K562 (cell line): ENCODE measurements around the gene CLSTN2. TPM values are rescaled to one million over a fixed set of nuclear protein-coding genes. Genes with fewer than 3 reads are reported as not detected.

Source experiments
- ATAC-seq: fragments of 200-7000 bp; cut with Tn5 transposase; 3 replicates; pipeline ENCODE4 v1.9.1; 2020; ENCODE audit warnings: moderate library complexity
- BruUV-seq: library from RNA; stranded (reverse); fragments of 400-500 nt; replicated peaks from 2 replicates; lab custom pipeline; 2021; lab: Mats Ljungman, UMichigan
- CTCF ChIA-PET: fragments of 300-600 bp; formaldehyde crosslinking; extraction: SDS; loops from one replicate; lab custom pipeline; 2021; ENCODE audit warnings: low intra/inter-chr PET ratio; lab: Yijun Ruan, JAX
- POLR2A ChIA-PET: fragments of 300-600, 350-650 bp; sonication (Branson Sonifier 250); formaldehyde crosslinking; extraction: SDS; loops from one replicate; lab custom pipeline; 2021; ENCODE audit warnings: antibody characterized with exemption, inconsistent platforms; lab: Yijun Ruan, JAX
- DNase-seq, 4 experiments: peaks; one replicate each; pipeline versions ENCODE4 v3.0.0 to v3.0.0-alpha.2; 2011 to 2018; ENCODE audit warnings: low spot score in 3 of 4, mixed read lengths in 3 of 4; ENCODE audit errors: extremely low read depth in 1 of 4
- FAIRE-seq: peaks from 2 replicates; lab custom pipeline; 2011; peaks lifted over from hg19 to GRCh38; lab: Jason Lieb, UNC
- H2AFZ ChIP-seq: 2 replicates; pipeline ENCODE4 v1.6.0; 2011; ENCODE audit warnings: low read depth, low read length, control low read depth, inconsistent platforms
- H3K27ac ChIP-seq: fragments of 200-600 bp; 3 replicates; pipeline ENCODE4 v1.8.0; 2011; ENCODE audit warnings: low read depth, mild to moderate bottlenecking, control low read depth, inconsistent platforms, low read length, moderate library complexity, mixed read lengths; ENCODE audit errors: extremely low read depth
- H3K27me3 ChIP-seq, 2 experiments: fragments of 300-600 bp in 1 of 2; 2 replicates in 1 of 2; 3 replicates in 1 of 2; pipeline versions ENCODE4 v1.6.0 to v1.8.0; 2011; ENCODE audit warnings: inconsistent platforms in 2 of 2, low read length in 2 of 2, mild to moderate bottlenecking in 1 of 2, mixed read lengths in 1 of 2, moderate library complexity in 1 of 2; ENCODE audit not compliant: control insufficient read depth in 2 of 2, insufficient read depth in 2 of 2
- H3K36me3 ChIP-seq: fragments of 300-600 bp; 3 replicates; pipeline ENCODE4 v1.8.0; 2011; ENCODE audit warnings: mild to moderate bottlenecking, low read length, inconsistent platforms; ENCODE audit not compliant: control insufficient read depth, insufficient read depth
- H3K4me1 ChIP-seq, 2 experiments: fragments of 200-600 bp in 1 of 2; replicated peaks in 1 of 2; 2 replicates in 1 of 2; 3 replicates in 1 of 2; pipeline versions ENCODE4 v1.5.1 to v1.8.0; 2011; ENCODE audit warnings: inconsistent platforms in 2 of 2, low read length in 2 of 2, mild to moderate bottlenecking in 1 of 2, mixed read lengths in 1 of 2, moderate library complexity in 1 of 2; ENCODE audit not compliant: control insufficient read depth in 2 of 2, insufficient read depth in 2 of 2
- H3K4me2 ChIP-seq: 2 replicates; pipeline ENCODE4 v1.6.1; 2011; ENCODE audit warnings: low read length, control low read depth, inconsistent platforms, mixed read lengths; ENCODE audit not compliant: insufficient read depth
- H3K4me3 ChIP-seq: fragments of 200-600 bp; sonication (generic), shearing (Covaris generic); 2 replicates; pipeline ENCODE4 v1.5.1; 2016; ENCODE audit warnings: control low read depth, inconsistent platforms
- H3K79me2 ChIP-seq: fragments of 200-600 bp; 3 replicates; pipeline ENCODE4 v1.8.0; 2011; ENCODE audit warnings: low read length, inconsistent platforms; ENCODE audit not compliant: control insufficient read depth, insufficient read depth
- H3K9ac ChIP-seq, 2 experiments: 2 replicates each; pipeline versions ENCODE4 v1.6.0 to v1.6.1; 2011; ENCODE audit warnings: low read depth in 2 of 2, low read length in 2 of 2, control low read depth in 1 of 2, inconsistent platforms in 1 of 2, mild to moderate bottlenecking in 1 of 2, mixed read lengths in 1 of 2; ENCODE audit not compliant: insufficient read depth in 1 of 2
- H3K9me1 ChIP-seq: one replicate; pipeline ENCODE4 v1.6.0; 2011; ENCODE audit warnings: inconsistent platforms, mild to moderate bottlenecking, low read length, moderate library complexity; ENCODE audit not compliant: control insufficient read depth, insufficient read depth
- H3K9me3 ChIP-seq: replicated peaks from 2 replicates; pipeline ENCODE4 v1.5.1; 2011; ENCODE audit warnings: low read depth, low read length, inconsistent platforms; ENCODE audit not compliant: control insufficient read depth, insufficient read depth
- H4K20me1 ChIP-seq: replicated peaks from 2 replicates; pipeline ENCODE4 v1.6.1; 2011; ENCODE audit warnings: low read length, inconsistent platforms, mixed read lengths; ENCODE audit not compliant: control insufficient read depth, insufficient read depth
- BCLAF1 ChIP-seq, 2 experiments: fragments of 450-650 bp in 1 of 2; IDR thresholded peaks; 2 replicates each; pipeline ENCODE4 v1.6.1; 2011 to 2017; ENCODE audit warnings: low read depth in 2 of 2, antibody characterized with exemption in 1 of 2, borderline replicate concordance in 1 of 2, low read length in 1 of 2, mild to moderate bottlenecking in 1 of 2, mixed read lengths in 1 of 2; ENCODE audit not compliant: control insufficient read depth in 1 of 2
- FOXP4 ChIP-seq: sonication (generic); formaldehyde crosslinking; IDR thresholded peaks from 2 replicates; pipeline ENCODE4 v1.8.0; 2022; ENCODE audit warnings: mild to moderate bottlenecking, missing genetic modification reagents, borderline replicate concordance
- HNRNPUL1 ChIP-seq: fragments of 200-400 bp; formaldehyde crosslinking; IDR thresholded peaks from 2 replicates; pipeline ENCODE4 v1.6.1; 2017; ENCODE audit warnings: low read length
- NR2C1 ChIP-seq, 2 experiments: fragments of 450-650 bp; IDR thresholded peaks; 2 replicates each; pipeline ENCODE4 v1.6.1; 2017; ENCODE audit warnings: mild to moderate bottlenecking in 2 of 2, antibody characterized with exemption in 1 of 2, inconsistent platforms in 1 of 2, missing compliant biosample characterization in 1 of 2, missing genetic modification characterization in 1 of 2
- TCF15 ChIP-seq: fragments of 250-450 bp; sonication (Bioruptor Pico); IDR thresholded peaks from 2 replicates; pipeline ENCODE4 v1.8.0; 2022; ENCODE audit warnings: moderate library complexity, mild to moderate bottlenecking, inconsistent platforms
- ZNF274 ChIP-seq: IDR thresholded peaks from 2 replicates; pipeline ENCODE4 v1.6.1; 2011; ENCODE audit warnings: low read depth, mild to moderate bottlenecking, low read length, moderate library complexity, borderline replicate concordance
- ZNF311 ChIP-seq: fragments of 250-450 bp; sonication (Bioruptor Pico); IDR thresholded peaks from 2 replicates; pipeline ENCODE4 v1.4.0; 2020; ENCODE audit warnings: mild to moderate bottlenecking, moderate library complexity
- WGBS: fragments of 100-300 bp; shearing (Covaris generic); methylation state at CpG from one replicate; pipeline ENCODE4 v1.1.6; 2016; ENCODE audit warnings: low coverage, mixed read lengths; ENCODE audit not compliant: insufficient coverage; ENCODE audit errors: missing lambda C conversion rate; 5-methylcytosine and 5-hydroxymethylcytosine counted together
- in situ Hi-C: fragments of 300-500 bp; cut with MboI; formaldehyde crosslinking; loops from 4 replicates; pipeline ENCODE4 v1.15.0; 2018; ENCODE audit warnings: inconsistent platforms, mixed read lengths
- intact Hi-C: fragments of 100-400 bp; cut with micrococcal nuclease; formaldehyde crosslinking; loops from 2 replicates; pipeline ENCODE4 v1.14.2; 2022
- polyA plus RNA-seq, 8 experiments: library from polyadenylated mRNA; depleted of rRNA in 4 of 8; stranded (reverse) in 5 of 8; unstranded in 3 of 8; fragments of >200 nt; fragmentation: Nextera tagmentation in 2 of 8; fragmentation: Illumina TruSeq in 1 of 8; extraction: Ambion mirVana in 2 of 8; extraction: Trizol in 1 of 8; gene quantifications; 2 replicates each; pipeline versions ENCODE4 v1.2.1 to v1.2.3, GENCODE V29; 2011 to 2014; ENCODE audit warnings: inconsistent platforms in 1 of 8, missing spikeins in 1 of 8
- total RNA-seq, 7 experiments: library from RNA; depleted of rRNA in 6 of 7; stranded (reverse); fragments of >200 nt in 6 of 7; fragmentation: Illumina TruSeq in 2 of 7; extraction: Trizol in 2 of 7; gene quantifications; 2 replicates each; pipeline versions ENCODE4 v1.2.1 to v1.2.3, GENCODE V29; 2011 to 2021; ENCODE audit warnings: low replicate concordance in 1 of 7

CLSTN2 gene
- total and polyA plus RNA-seq, 9 of the 15 experiments (the other 6 are each of a cell fraction or from before 2014, with no cell fraction given): 0.02 to 0.04 (median 0.04) TPM; not detected in 6

GRCh38 chr3:139939681-139940190 lies 4.8 kb downstream of the CLSTN2 start (continued):
- TF ChIP-seq HNRNPUL1: no peak

GRCh38 chr3:139940622-139941021 lies 5.6 kb downstream of the CLSTN2 start:
- H3K27me3 ChIP-seq: peaks cover 3 to 9% of the 10 kb centered on the region in 2 experiments; a peak in 2 of 5 replicates
- no peaks in the 10 kb centered on the region for H4K20me1 ChIP-seq
- no peak for ATAC-seq
- H3K79me2 ChIP-seq: no peaks in the 10 kb centered on the region
- POLR2A ChIA-PET: no interaction called here
- BruUV-seq: no TSS peak
- no peaks in the 10 kb centered on the region for H3K9me3 ChIP-seq
- TF ChIP-seq NR2C1 (IDR thresholded peaks at IDR 0.05) (no peak), NR2C1 (tag; IDR thresholded peaks at IDR 0.05) (no peak)
- FAIRE-seq: no peak
- WGBS: 0% methylated on average over 1 of the region's 1 CpG
- H3K4me3 ChIP-seq: no peak overlapping the region
- no peak overlapping the region for H3K27ac ChIP-seq
- in situ Hi-C loops (no loop called here), intact Hi-C loops (no loop called here)
- peaks cover 0 to 4% of the 10 kb centered on the region in 2 experiments; a peak in 1 of 5 replicates for H3K4me1 ChIP-seq
- H3K9me1 ChIP-seq: no peaks in the 10 kb centered on the region
- no peak for DNase-seq
- CTCF ChIA-PET: no interaction called here
- no peak overlapping the region for H3K4me2 ChIP-seq
- no peak overlapping the region for H2AFZ ChIP-seq
- no peaks in the 10 kb centered on the region for H3K36me3 ChIP-seq
- H3K9ac ChIP-seq: no peak overlapping the region

- DNase-seq (no peak), ATAC-seq (no peak), FAIRE-seq (no peak)
- H3K4me3 ChIP-seq: no peak overlapping the region
- no peaks in the 10 kb centered on the region for H3K4me1 ChIP-seq
- no peak overlapping the region for H2AFZ ChIP-seq
- POLR2A ChIA-PET: no interaction called here
- WGBS: 0% methylated on average over 4 of the region's 4 CpGs
- in situ Hi-C loops (no loop called here), intact Hi-C loops (no loop called here)
- H3K9ac ChIP-seq: no peak overlapping the region
- H3K4me2 ChIP-seq: no peak overlapping the region
- no peak overlapping the region for H3K27ac ChIP-seq
- BruUV-seq: no TSS peak
- no peaks in the 10 kb centered on the region for H3K9me3 ChIP-seq
- peaks cover 0 to under 1% of the 10 kb centered on the region in 2 experiments; a peak in 1 of 5 replicates for H3K27me3 ChIP-seq
- H3K9me1 ChIP-seq: no peaks in the 10 kb centered on the region
- CTCF ChIA-PET: no interaction called here
- no peaks in the 10 kb centered on the region for H4K20me1 ChIP-seq
- H3K79me2 ChIP-seq: no peaks in the 10 kb centered on the region
- H3K36me3 ChIP-seq: no peaks in the 10 kb centered on the region
- TF ChIP-seq ZNF274 (no peak), TCF15 (CRISPR knock-in tag) (no peak), FOXP4 (CRISPR knock-in tag) (no peak), BCLAF1 (IDR thresholded peaks at IDR 0.05; ENCODE audit: borderline replicate concordance in 1 of 2, control insufficient read depth in 1 of 2, low read depth in 2 of 2, low read length in 1 of 2) (no peak), ZNF311 (no peak)
Observed at GRCh38 chr3:139941580-139941979, 6.6 kb downstream of the CLSTN2 start.
